Renal cortical epithelial cell (primary cell): ENCODE results near the gene LGALS3BP. TPM values are rescaled to one million over a fixed set of nuclear protein-coding genes. Genes with fewer than 3 reads are reported as not detected.

ENCODE experiments used
- DNase-seq: peaks from one replicate; pipeline ENCODE4 v3.0.0-alpha.2; 2011; ENCODE audit warnings: low read depth
- total RNA-seq: library from RNA; depleted of rRNA; stranded (reverse); fragments of >200 nt; gene quantifications from 2 replicates; pipeline ENCODE4 v1.2.3, GENCODE V29; 2014

Gene LGALS3BP
- total RNA-seq, 1 donor from 2014 or later = 548 TPM

GRCh38 chr17:78939615-78940014 lies 40.1 kb downstream of the LGALS3BP start:
- no peak for DNase-seq

DNA sequence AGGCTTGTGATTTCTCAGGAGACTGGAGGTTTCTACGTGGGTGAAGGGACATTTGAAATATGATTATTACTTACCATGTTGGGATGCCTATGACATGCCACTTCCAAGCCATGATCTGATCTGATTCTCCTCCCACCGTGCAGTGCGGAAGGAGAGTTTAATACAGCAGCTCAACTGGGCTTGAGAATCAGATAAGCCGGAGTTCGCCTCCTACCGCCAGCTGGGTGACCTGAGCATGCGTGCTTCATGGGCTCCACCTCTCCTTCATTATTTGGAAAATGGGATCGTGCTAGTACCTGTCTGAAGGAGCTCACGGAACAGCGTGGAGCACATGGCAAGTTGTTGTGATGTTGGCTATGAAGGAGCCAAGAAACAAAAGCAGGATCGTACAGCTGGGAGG lies 42.2 kb downstream of the LGALS3BP start:
- no peak for DNase-seq

GRCh38 chr17:78935419-78936323 lies 44.1 kb downstream of the LGALS3BP start:
- peak; percentile 80 for DNase-seq

- DNase-seq = peak; percentile 47
These were observed 44.9 kb downstream of the LGALS3BP start for GRCh38 chr17:78934681-78935418.

DNA sequence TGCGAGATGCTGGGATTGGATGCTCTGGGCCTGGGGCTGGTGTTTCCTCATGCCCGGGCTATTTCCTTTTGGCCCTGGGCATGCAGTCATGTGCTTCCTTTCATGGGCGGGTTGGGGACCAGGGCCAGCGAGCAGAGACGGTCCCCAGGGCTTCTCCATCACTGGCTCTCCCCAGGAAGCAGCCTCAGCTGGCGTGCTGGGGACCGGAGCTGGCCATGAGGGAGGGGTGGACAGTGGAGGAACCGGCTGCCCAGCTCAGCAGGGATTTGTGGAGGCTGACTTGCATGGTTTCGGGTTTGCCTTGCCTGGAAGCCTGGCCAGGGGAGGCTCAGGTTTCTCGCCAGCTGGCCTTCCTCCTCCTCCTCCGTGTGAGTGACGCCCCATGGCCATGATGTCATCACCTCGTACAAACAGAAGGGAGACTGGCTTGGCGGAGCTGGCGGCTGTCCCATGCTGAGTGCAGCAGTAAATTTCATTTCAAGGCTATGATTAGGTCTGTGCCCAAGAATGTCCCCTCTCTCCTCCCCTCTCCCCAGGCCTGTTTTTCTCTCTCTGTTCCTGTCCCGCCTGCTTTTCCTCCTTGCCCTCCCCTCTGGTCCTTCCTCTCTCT lies 45.7 kb downstream of the LGALS3BP start:
- peak; percentile 83 for DNase-seq

DNA sequence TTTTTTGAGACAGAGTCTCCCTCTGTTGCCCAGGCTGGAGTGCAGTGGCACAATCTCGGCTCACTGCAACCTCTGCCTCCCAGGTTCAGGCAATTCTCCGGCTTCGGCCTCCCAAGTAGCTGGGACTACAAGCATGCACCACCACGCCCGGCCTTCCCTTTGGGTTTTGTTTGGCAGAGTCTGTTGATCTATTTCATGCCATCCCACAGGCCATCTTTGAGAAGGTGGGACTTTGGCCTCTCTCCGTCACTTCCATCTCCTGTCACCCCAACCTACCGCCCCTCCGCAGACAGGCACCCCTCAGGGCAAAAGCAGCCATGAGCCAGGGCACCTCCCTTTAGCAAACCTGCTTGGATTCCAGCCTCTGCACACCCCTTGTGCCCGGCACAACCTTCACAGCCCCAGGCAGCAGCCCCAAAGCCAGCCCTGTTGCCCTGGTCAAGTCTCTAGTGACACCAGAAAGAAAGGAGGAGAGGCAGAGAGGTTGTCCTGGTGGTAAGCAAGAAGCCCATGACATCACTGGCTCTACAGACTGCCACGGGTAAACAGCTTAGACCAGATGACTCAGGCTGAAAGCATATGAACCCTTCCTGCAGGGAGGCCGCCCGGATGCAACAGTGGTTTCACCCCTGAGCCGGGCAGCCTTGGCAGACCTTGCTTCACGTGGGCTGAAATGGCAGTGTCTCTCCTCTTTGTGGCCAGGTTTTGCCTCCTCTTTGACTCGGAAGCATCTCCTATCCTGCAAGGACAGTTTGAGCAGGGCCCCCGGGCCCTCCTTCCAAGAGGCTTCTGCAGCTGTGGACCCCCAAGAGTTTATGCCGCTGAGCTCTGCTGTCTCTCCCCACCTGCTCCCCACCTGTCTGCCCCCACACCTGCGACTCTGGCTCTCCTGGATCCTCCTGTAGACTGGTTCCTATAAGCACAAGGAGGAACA lies 46.4 kb downstream of the LGALS3BP start:
- DNase-seq = peak; percentile 97

- DNase-seq = no peak
These were observed 49.6 kb downstream of the LGALS3BP start for GRCh38 chr17:78929908-78930775.

GRCh38 chr17:78925662-78926555 lies 53.8 kb downstream of the LGALS3BP start:
- no peak for DNase-seq

DNA sequence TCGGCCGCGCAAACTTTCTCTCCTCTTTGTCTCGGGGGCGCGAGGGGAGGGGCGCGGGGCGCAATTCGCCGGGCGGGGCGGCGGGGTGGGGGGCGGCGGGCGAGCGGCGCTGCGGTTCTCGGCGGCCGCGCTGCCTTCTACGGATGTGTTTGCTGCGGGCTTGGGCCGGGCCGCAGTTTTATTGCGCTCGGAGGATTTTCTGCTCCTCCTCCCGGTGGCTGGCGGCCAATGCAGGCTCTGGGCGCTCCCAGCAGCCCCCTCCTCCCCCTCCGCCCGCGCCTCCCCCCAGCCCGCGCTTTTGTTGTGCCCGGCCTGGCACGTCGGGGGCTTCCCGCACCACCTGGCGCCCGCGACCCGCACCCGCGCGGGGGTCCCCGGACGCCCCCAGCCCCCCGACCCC lies 54.5 kb downstream of the LGALS3BP start, which contains the start of gene TIMP2:
TSS of gene TIMP2 (minus strand) at position 154 of the 400 bp plus-strand sequence. CDS start 299 bp downstream, outside the sequence.
- peak; percentile 30 for DNase-seq

DNA sequence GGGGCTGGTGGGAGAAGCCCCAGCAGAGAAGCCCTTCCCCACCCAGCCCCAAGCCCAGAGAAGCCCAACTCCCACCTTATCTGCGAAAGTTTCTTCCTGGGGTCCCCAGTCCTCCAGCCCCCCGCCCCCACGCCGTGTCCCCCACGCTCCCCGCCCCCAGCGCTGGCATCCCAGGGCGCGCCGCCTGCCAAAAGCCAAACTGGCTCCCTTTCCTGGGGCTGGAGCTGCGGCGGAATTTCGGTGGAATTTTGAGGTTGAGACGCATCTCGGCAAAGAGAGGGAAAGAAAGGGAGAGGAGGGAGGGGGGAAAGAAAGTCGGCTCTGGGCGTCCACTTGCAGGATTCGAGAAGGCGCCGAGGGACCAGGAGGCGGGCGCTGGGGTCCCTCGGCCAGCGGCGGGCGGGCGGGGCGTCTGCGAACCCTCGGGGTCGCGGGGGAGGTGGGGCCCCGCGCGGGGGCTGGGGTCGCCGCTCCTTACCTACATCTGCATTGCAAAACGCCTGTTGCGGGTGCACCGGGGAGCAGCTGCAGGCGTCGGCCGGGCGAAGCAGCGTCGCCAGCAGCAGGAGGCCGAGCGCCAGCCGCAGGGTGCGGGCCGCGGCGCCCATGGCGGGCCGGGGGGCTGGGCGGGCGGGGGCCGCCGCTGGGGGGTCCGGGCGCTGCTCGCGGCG lies 55.1 kb downstream of the LGALS3BP start:
- no peak for DNase-seq

DNA sequence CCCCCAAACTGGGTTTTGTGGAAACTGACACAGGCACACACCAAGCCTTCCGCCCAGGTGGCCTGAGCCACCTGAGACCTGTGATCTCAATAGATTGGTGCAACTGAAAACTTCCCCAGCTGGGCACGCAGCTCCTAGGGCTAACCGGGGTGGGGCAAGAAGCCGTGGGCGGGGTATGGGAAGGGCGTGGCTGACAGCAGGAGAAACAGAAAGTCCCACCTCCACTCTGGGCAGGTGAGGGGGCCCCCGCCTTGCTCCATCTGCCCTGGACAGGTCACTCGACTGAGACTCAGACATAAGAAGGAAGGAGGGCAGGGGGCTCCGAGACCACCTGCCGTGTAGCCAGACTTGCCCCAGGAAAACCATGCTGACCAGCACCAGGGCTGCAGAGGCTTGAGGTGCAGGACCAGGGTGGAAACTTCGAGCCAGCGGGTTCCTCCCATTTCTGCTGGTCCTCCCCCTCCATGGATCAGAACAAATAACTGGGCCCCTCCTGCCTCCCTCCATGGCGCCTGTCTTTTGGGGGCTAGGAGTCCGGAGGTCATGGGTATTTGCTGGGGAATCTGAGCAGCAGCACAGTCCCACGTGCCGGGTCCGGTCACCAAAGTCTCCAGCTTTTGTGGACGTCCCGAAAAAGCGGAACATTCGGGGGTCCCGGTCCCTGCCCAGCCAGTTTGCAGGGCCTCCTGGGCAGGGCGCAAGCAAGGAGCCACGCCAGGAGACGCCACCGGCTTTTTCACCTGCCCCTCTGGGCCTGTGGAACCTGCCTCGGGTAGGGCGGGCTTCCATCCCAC lies 55.9 kb downstream of the LGALS3BP start:
- peak; percentile 46 for DNase-seq

DNA sequence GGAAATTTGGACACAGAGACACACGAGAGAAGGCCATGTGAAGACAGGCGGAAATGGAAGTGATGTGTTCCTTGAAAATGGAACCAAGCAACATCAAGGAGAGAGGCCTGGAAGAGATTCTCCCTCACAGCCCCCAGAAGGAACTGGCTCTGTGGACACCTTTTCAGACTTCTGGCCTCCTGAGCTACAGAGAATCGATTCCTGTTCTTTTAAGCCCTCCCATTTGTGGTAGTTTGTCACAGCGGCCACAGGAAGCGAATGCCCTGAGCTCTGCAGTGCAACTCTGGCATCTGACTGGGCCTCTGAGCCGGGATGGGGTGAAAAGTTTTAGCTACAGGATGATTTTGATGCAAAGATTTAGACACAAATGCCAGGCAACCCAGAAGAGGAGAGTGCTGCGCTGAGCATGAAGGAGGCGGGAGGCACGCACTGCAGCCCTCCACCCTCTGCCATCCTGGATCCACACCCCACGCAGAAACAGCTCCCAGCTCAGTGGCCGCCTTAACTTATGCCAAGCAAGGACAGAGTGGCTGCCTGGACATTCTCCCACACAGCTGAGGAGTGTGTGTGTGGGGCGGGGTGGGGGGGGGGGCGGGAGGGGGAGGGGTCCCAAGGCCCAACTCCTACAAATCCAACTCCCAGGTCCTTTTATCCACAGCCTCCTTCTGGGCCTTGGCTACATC lies 56.8 kb downstream of the LGALS3BP start:
- no peak for DNase-seq

DNA sequence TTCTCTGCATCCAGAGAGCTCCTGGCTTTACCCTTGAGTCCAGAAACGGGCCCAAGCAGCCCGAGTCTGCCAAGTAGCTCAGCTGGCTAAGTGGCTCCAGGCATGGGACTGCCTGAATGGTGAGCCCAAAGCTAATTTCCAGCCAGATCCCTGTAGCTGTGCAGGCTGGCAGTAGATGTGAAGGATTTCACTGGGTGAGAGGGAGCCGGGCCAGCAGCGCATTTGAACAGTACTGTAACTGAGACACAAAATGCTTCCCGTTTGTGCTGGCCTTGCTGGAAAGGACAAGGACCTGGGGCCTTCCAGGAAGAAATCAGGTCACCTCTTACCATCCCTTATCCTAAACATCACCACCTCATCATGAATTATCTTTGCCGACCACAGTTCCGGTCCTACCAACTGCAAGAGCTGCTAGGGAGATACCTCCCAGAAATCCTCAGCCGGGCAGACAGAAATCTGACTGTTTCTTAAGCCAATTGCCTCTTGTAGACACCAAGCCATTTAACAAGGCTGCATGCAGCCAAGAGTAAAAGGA lies 58.2 kb downstream of the LGALS3BP start:
- DNase-seq = no peak
